BE2C (cell line): ENCODE results near the gene NXPH4.

Experiments used
- DNase-seq: peaks from one replicate; pipeline ENCODE4 v3.0.0-alpha.2; 2020
- H3K27me3 ChIP-seq: fragments of 250-450 bp; sonication (Bioruptor Pico); 2 replicates; pipeline ENCODE4 v1.5.1; 2020; ENCODE audit warnings: mild to moderate bottlenecking
- H3K36me3 ChIP-seq: fragments of 250-450 bp; sonication (Bioruptor Pico); 2 replicates; pipeline ENCODE4 v1.5.1; 2020; ENCODE audit warnings: mild to moderate bottlenecking
- H3K4me1 ChIP-seq: fragments of 250-450 bp; sonication (Bioruptor Pico); 2 replicates; pipeline ENCODE4 v1.5.1; 2020
- H3K4me3 ChIP-seq: 2 replicates; pipeline ENCODE4 v1.5.1; 2011; ENCODE audit warnings: low read depth, low read length
- H3K9me3 ChIP-seq: fragments of 250-450 bp; sonication (Bioruptor Pico); 2 replicates; pipeline ENCODE4 v1.5.1; 2020
- CTCF ChIP-seq: IDR thresholded peaks from 2 replicates; pipeline ENCODE4 v1.5.1; 2012; ENCODE audit warnings: mild to moderate bottlenecking, low read depth, low read length

NXPH4 gene

DNA sequence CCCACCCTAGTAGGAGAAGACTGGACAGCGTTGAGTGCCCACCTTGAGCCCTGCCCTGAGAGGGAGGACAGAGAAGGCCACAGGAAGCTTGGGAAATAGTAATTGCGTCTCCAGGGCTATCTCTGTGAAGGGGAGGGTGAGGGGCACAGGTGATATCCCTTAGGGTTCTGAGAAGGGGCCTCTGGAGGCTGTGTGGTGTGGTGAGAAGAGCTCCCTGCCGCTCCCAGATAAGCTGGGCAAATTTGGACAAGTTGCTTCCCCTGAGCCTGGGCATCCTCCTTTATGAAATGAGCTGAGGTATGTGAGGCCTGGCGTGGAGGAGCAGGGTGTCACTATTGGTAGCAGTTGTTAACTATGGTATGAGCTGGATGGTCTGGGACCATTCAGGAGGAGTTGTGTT lies 45.7 kb upstream of the NXPH4 start:
- H3K4me3 ChIP-seq, result no peak overlapping the region
- DNase-seq, result no peak
- peaks cover 5% of the 10 kb centered on the region for H3K4me1 ChIP-seq
- H3K9me3 ChIP-seq, result no peaks in the 10 kb centered on the region
- no peaks in the 10 kb centered on the region for H3K27me3 ChIP-seq
- TF ChIP-seq CTCF, result no peak
- no peaks in the 10 kb centered on the region for H3K36me3 ChIP-seq

DNA sequence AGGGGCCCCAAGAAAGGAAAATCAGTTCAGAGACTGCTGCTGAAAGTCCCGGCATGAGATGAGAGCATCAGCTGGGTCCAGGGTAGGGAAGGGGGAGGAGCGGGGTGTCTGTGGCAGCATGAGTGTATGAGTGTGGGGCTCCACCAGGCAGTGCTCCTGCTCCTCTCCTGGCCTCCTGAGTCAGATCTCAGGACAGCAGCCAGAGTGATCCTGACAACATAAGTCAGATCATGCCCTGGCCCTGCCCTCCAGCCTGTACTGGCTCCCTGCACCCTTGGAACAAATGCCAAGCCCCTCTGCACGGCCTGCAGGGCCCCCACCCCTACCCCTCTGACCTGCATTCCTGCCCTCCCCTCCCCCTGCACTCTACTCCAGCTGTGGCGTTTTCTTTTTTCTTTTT lies 44.9 kb upstream of the NXPH4 start:
- no peak for TF ChIP-seq CTCF
- Histone ChIP-seq H3K4me1 (peaks cover 5% of the 10 kb centered on the region), H3K9me3 (no peaks in the 10 kb centered on the region), H3K27me3 (no peaks in the 10 kb centered on the region), H3K4me3 (no peak overlapping the region), H3K36me3 (no peaks in the 10 kb centered on the region)
- no peak for DNase-seq

- Histone ChIP-seq H3K27me3 (no peaks in the 10 kb centered on the region), H3K36me3 (no peaks in the 10 kb centered on the region), H3K4me1 (peaks cover 5% of the 10 kb centered on the region), H3K4me3 (no peak overlapping the region), H3K9me3 (no peaks in the 10 kb centered on the region)
- peak; percentile 68 for DNase-seq
- peak; percentile 74 for TF ChIP-seq CTCF
These were observed 43.5 kb upstream of the NXPH4 start for GRCh38 chr12:57173089-57173488.

DNA sequence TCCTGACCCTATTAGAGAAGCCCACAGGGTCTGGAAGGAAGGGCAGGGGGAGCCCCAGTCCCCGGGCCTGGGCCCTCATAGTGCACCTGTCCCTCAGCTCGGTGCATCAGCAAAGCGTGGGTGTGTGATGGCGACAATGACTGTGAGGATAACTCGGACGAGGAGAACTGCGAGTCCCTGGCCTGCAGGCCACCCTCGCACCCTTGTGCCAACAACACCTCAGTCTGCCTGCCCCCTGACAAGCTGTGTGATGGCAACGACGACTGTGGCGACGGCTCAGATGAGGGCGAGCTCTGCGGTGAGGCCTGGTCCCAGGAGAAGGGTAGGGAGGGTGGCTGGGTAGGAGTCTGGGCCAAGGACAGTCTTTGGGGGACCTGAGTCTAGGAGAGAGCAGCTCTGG lies 42.9 kb upstream of the NXPH4 start:
- no peak for TF ChIP-seq CTCF
- Histone ChIP-seq H3K27me3 (no peaks in the 10 kb centered on the region), H3K4me1 (peaks cover 5% of the 10 kb centered on the region), H3K9me3 (no peaks in the 10 kb centered on the region), H3K36me3 (no peaks in the 10 kb centered on the region), H3K4me3 (no peak overlapping the region)
- DNase-seq, result no peak

- Histone ChIP-seq H3K9me3 (no peaks in the 10 kb centered on the region), H3K36me3 (no peaks in the 10 kb centered on the region), H3K4me1 (peaks cover 5% of the 10 kb centered on the region), H3K27me3 (no peaks in the 10 kb centered on the region), H3K4me3 (peak overlapping the region; percentile 49)
- TF ChIP-seq CTCF, result peak; percentile 83
- DNase-seq, result peak; percentile 93
These were observed 41.0 kb upstream of the NXPH4 start for GRCh38 chr12:57175428-57176138.

- TF ChIP-seq CTCF, result no peak
- no peak overlapping the region for H3K4me3 ChIP-seq
- H3K4me1 ChIP-seq, result peaks cover 5% of the 10 kb centered on the region
- no peak for DNase-seq
- no peaks in the 10 kb centered on the region for H3K9me3 ChIP-seq
- no peaks in the 10 kb centered on the region for H3K27me3 ChIP-seq
- H3K36me3 ChIP-seq, result no peaks in the 10 kb centered on the region
These were observed 40.5 kb upstream of the NXPH4 start for GRCh38 chr12:57176139-57176477.
